AG10803 (cell line): Measurements from ENCODE around the gene GATM.

ENCODE experiments used
- DNase-seq: peaks from one replicate; pipeline ENCODE4 v3.0.0; 2010; ENCODE audit warnings: low read depth
- H3K4me3 ChIP-seq: 2 replicates; pipeline ENCODE4 v1.5.1; 2011; ENCODE audit warnings: mild to moderate bottlenecking, low read length, control low read depth
- TF ChIP-seq, protein P1 (sequence below): conservative IDR thresholded peaks from 2 replicates; pipeline ENCODE4 v1.5.1; 2011; ENCODE audit warnings: mild to moderate bottlenecking, low read length, control low read depth, inconsistent platforms

GATM gene

DNA sequence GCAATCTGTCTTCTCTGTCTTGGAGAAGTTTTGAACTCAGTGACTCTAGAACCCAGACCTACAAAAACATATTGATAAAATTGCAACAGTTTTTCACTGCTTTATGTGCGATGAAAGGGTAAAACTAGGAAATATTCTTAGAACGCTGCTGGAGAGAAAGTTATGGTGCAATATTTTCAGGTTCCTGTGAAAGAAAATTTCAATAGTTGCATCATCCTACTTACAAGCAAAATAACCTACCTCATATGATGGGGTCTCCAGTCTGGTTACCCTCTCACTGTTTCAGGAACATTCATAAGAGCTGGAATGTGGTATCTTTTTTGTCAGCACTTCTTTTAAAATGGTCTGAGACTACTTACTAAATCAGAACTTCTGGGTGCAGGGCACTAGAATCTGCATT, 27.1 kb downstream of the GATM start:
- H3K4me3 ChIP-seq, result no peak overlapping the region
- TF ChIP-seq, protein P1, sequence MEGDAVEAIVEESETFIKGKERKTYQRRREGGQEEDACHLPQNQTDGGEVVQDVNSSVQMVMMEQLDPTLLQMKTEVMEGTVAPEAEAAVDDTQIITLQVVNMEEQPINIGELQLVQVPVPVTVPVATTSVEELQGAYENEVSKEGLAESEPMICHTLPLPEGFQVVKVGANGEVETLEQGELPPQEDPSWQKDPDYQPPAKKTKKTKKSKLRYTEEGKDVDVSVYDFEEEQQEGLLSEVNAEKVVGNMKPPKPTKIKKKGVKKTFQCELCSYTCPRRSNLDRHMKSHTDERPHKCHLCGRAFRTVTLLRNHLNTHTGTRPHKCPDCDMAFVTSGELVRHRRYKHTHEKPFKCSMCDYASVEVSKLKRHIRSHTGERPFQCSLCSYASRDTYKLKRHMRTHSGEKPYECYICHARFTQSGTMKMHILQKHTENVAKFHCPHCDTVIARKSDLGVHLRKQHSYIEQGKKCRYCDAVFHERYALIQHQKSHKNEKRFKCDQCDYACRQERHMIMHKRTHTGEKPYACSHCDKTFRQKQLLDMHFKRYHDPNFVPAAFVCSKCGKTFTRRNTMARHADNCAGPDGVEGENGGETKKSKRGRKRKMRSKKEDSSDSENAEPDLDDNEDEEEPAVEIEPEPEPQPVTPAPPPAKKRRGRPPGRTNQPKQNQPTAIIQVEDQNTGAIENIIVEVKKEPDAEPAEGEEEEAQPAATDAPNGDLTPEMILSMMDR, result no peak
- DNase-seq, result no peak

DNA sequence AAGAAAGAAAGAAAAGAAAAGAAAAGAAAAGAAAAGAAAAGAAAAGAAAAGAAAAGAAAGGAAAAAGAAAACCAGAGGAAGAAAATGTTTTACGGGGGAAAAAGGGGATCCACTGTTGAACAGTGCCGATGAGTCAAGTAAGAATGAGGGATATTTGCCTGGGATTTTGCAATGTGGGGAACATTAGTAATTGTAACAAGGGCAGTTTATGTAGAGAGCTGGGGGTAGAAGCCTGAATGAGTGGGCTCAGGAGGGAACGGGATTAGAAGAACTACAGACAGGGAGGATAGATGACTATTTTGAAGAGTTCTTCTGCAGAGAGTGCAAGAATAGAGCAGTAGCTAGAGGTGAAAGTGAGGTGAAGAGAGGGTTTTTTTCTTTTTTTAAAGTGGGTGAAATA, 28.7 kb downstream of the GATM start:
- TF ChIP-seq, protein P1, result no peak
- DNase-seq, result no peak
- H3K4me3 ChIP-seq, result no peak overlapping the region

DNA sequence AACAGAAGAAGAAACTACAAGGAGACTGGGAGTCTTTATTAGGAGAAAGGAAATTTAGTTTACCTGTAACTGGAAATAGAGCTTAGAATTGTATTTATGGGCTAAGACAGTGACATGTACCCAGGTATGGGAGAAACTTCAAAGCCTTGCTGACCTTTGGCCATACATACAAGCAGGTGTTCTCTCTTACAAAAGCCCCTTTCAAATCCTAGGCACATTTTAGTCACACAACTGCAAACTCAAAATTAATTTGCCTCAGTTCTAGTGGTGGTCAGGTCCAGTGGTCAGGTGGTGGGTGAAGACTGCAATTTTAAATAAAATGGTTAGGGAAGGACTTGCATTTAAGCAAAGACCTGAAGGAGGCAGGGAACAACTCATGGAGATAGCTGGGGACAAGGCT, 30.4 kb downstream of the GATM start:
- TF ChIP-seq, protein P1, result no peak
- DNase-seq, result no peak
- no peak overlapping the region for H3K4me3 ChIP-seq

DNA sequence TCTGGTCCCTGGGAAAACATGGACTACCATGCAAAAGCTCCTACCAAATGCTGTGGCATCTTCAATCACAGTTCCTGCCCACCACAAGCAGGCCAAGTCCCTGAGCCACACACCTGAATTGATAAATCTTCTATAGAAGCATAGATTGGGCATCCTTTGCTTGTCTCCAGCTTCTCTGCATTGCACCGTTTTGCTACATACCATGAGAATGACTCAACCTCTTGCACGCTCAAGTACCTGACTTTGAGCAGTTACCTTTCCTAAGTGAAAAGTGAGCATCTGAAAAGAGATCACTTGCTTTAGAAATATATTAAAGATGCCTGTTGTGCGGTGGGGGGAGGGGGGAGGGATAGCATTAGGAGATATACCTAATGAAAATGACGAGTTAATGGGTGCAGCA, 31.3 kb downstream of the GATM start:
- DNase-seq, result no peak
- no peak overlapping the region for H3K4me3 ChIP-seq
- TF ChIP-seq, protein P1, result no peak

- DNase-seq, result no peak
- no peak overlapping the region for H3K4me3 ChIP-seq
These were observed 32.0 kb downstream of the GATM start for GRCh38 chr15:45346381-45346780.

GRCh38 chr15:45343258-45343860, 35.0 kb downstream of the GATM start:
- DNase-seq, result no peak
- TF ChIP-seq, protein P1, result no peak
- no peak overlapping the region for H3K4me3 ChIP-seq

More at GRCh38 chr15:45346381-45346780, 32.0 kb downstream of the GATM start:
- TF ChIP-seq, protein P1, result no peak

DNA sequence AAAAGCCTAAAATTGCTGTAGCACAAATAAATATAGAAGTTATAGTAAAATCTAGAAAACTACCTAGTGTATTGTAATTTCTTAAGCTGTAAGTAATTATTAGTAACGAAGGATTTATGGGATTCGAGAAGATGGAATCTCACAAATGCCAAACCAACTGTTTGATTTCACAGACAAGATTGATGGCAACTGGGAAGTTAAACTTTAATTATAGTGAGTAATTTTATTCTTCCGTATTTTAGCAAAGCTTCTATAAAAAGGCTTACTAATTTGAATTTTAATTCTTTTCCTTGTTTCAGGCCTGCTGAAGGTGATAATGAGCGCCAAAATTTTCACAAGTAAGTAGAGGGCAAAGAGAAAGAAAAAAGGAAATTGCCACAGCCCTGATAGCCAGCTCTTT, 36.6 kb downstream of the GATM start:
- TF ChIP-seq, protein P1, result no peak
- no peak for DNase-seq
- H3K4me3 ChIP-seq, result no peak overlapping the region
